ENCODE data around the gene LRRC46.

GRCh38 chr17:47812146-47812920 lies 19.1 kb upstream of the LRRC46 start:
- TF ChIP-seq EZH2 (IDR thresholded peaks at IDR 0.05) (no peak), POLR2AphosphoS5 (IDR thresholded peaks at IDR 0.05; ENCODE audit: borderline replicate concordance, low read depth, low read length) (no peak)
